ENCODE results near the gene CHAD. TPM values are rescaled to one million over a fixed set of nuclear protein-coding genes. Genes with fewer than 3 reads are reported as not detected.

Gene CHAD
- total and polyA plus RNA-seq, 2 of the 13 experiments (the other 11 are each of a cell fraction or from before 2014, with no cell fraction given): 1.4 TPM; not detected in 1

GRCh38 chr17:50484386-50485155 is 15.9 kb upstream of the CHAD start:
- ATAC-seq (no peak), DNase-seq (ENCODE audit: low spot score) (no peak), FAIRE-seq (no peak)
- POLR2A ChIA-PET: interaction anchor here (0.6 to 1.1 kb wide), 2 partner anchors 58 to 144 kb away, joined by 3 read pairs; no protein-coding TSS in a partner anchor
- Histone ChIP-seq H3K27ac (ENCODE audit: extremely low read length, insufficient read depth, low read length) (no peak overlapping the region), H3K79me2 (ENCODE audit: insufficient read depth, low read length) (peaks cover 3% of the 10 kb centered on the region), H3K4me2 (ENCODE audit: low read depth, low read length) (no peak overlapping the region), H3K27me3 (ENCODE audit: control insufficient read depth in 1 of 2, insufficient read depth in 2 of 2, low read length in 2 of 2) (no peaks in the 10 kb centered on the region), H4K20me1 (ENCODE audit: insufficient read depth, low read length) (peaks cover 4% of the 10 kb centered on the region; the same call in 1 of the 2 replicates), H3K9ac (ENCODE audit: insufficient read depth, low read depth, low read length) (no peak overlapping the region), H3K4me3 (replicated peaks in 1 of 3; ENCODE audit: insufficient read depth in 1 of 3, low read depth in 2 of 3, low read length in 3 of 3) (no peak overlapping the region), H3K9me3 (ENCODE audit: low read length) (no peaks in the 10 kb centered on the region), H2AFZ (ENCODE audit: low read length) (no peak overlapping the region), H3K4me1 (ENCODE audit: insufficient read depth, low read length) (peaks cover 15% of the 10 kb centered on the region), H3K36me3 (replicated peaks in 1 of 2; ENCODE audit: control insufficient read depth in 1 of 2, insufficient read depth in 2 of 2, low read length in 2 of 2) (peaks cover 9 to 19% of the 10 kb centered on the region in 2 experiments; a peak in 4 of 5 replicates)
- CTCF ChIA-PET (ENCODE audit: low intra/inter-chr PET ratio, low total read pairs): no interaction called here
- TF ChIP-seq PHF5A (CRISPR knock-in tag; IDR thresholded peaks at IDR 0.05; ENCODE audit: low read depth, unreplicated experiment) (no peak), POLR2A (IDR thresholded peaks at IDR 0.05; ENCODE audit: insufficient read depth in 1 of 2, low read depth in 2 of 2, low read length in 2 of 2) (0 out of 4 replicates have a peak, but pooled peaks of 1 of the 2 experiments have one; percentile 21), AGO2 (optimal IDR thresholded peaks at IDR 0.05; ENCODE audit: low read depth, low read length) (peak; percentile 31), ZNF232 (CRISPR knock-in tag; IDR thresholded peaks at IDR 0.05; ENCODE audit: borderline replicate concordance) (no peak), SP140L (CRISPR knock-in tag; IDR thresholded peaks at IDR 0.05; ENCODE audit: borderline replicate concordance) (no peak), ZNF557 (CRISPR knock-in tag; IDR thresholded peaks at IDR 0.05) (no peak)
- intact Hi-C loops (cut with micrococcal nuclease; ENCODE audit: unreplicated experiment) (no loop called here), in situ Hi-C loops (cut with HindIII; ENCODE audit: extremely low pct_ligation_motif_present, low pct_unique_long_range_greater_than_20kb) (loop anchor here (5.0 kb wide), 2 partner anchors 143 to 213 kb away; no protein-coding TSS in a partner anchor)
- 97% methylated on average over 11 of the region's 11 CpGs for WGBS (ENCODE audit: low lambda C conversion rate)
- no TSS peak for BruUV-seq (replicated peaks)

GRCh38 chr17:50483266-50483665 is 14.6 kb upstream of the CHAD start:
- H3K9ac ChIP-seq (ENCODE audit: insufficient read depth, low read depth, low read length): no peak overlapping the region
- ChIA-PET CTCF (ENCODE audit: low intra/inter-chr PET ratio, low total read pairs) (interaction anchor here (1.3 to 2.8 kb wide), 5 partner anchors 18 to 145 kb away, joined by 4 to 16 read pairs (median 7); partner anchors contain the start of gene LRRC59), POLR2A (interaction anchor here (0.7 to 1.1 kb wide), 3 partner anchors 59 to 86 kb away, joined by 3 to 5 read pairs (median 3); partner anchors contain the start of gene LRRC59)
- ATAC-seq: no peak
- peaks cover 20% of the 10 kb centered on the region for H3K4me1 ChIP-seq (ENCODE audit: insufficient read depth, low read length)
- intact Hi-C loops (cut with micrococcal nuclease; ENCODE audit: unreplicated experiment) (no loop called here), in situ Hi-C loops (cut with HindIII; ENCODE audit: extremely low pct_ligation_motif_present, low pct_unique_long_range_greater_than_20kb) (loop anchor here (5.0 kb wide), 2 partner anchors 144 to 214 kb away; no protein-coding TSS in a partner anchor)
- FAIRE-seq: no peak
- peaks cover 3% of the 10 kb centered on the region for H3K79me2 ChIP-seq (ENCODE audit: insufficient read depth, low read length)
- peaks cover 4% of the 10 kb centered on the region; the same call in 1 of the 2 replicates for H4K20me1 ChIP-seq (ENCODE audit: insufficient read depth, low read length)
- no TSS peak for BruUV-seq (replicated peaks)
- no peaks in the 10 kb centered on the region for H3K27me3 ChIP-seq (ENCODE audit: control insufficient read depth in 1 of 2, insufficient read depth in 2 of 2, low read length in 2 of 2)
- no peak for DNase-seq (ENCODE audit: low spot score)
- no peak overlapping the region for H2AFZ ChIP-seq (ENCODE audit: low read length)
- WGBS (ENCODE audit: low lambda C conversion rate): 90% methylated on average over 2 of the region's 5 CpGs
- TF ChIP-seq ELF1 (CRISPR knock-in tag; IDR thresholded peaks at IDR 0.05) (no peak), MIER2 (CRISPR knock-in tag; IDR thresholded peaks at IDR 0.05) (no peak)
- TF ChIP-seq, protein P1, sequence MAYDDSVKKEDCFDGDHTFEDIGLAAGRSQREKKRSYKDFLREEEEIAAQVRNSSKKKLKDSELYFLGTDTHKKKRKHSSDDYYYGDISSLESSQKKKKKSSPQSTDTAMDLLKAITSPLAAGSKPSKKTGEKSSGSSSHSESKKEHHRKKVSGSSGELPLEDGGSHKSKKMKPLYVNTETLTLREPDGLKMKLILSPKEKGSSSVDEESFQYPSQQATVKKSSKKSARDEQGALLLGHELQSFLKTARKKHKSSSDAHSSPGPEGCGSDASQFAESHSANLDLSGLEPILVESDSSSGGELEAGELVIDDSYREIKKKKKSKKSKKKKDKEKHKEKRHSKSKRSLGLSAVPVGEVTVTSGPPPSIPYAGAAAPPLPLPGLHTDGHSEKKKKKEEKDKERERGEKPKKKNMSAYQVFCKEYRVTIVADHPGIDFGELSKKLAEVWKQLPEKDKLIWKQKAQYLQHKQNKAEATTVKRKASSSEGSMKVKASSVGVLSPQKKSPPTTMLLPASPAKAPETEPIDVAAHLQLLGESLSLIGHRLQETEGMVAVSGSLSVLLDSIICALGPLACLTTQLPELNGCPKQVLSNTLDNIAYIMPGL (CRISPR knock-in tag; IDR thresholded peaks at IDR 0.05; ENCODE audit: borderline replicate concordance in 1 of 2, low read depth in 1 of 2): no peak
- H3K4me2 ChIP-seq (ENCODE audit: low read depth, low read length): no peak overlapping the region
- no peak overlapping the region for H3K4me3 ChIP-seq (replicated peaks in 1 of 3; ENCODE audit: insufficient read depth in 1 of 3, low read depth in 2 of 3, low read length in 3 of 3)
- H3K36me3 ChIP-seq (replicated peaks in 1 of 2; ENCODE audit: control insufficient read depth in 1 of 2, insufficient read depth in 2 of 2, low read length in 2 of 2): peaks cover 9 to 19% of the 10 kb centered on the region in 2 experiments; a peak in 4 of 5 replicates
- no peaks in the 10 kb centered on the region for H3K9me3 ChIP-seq (ENCODE audit: low read length)
- H3K27ac ChIP-seq (ENCODE audit: extremely low read length, insufficient read depth, low read length): no peak overlapping the region
